Erythroblast (primary cell): Measurements from ENCODE around the gene CCDC30.

ENCODE experiments used
- GATA1 ChIP-seq: IDR thresholded peaks from 2 replicates; pipeline ENCODE4 v1.6.1; 2011; ENCODE audit warnings: low read depth, mild to moderate bottlenecking, control low read depth, low read length, moderate library complexity
- POLR2A ChIP-seq: IDR thresholded peaks from 2 replicates; pipeline ENCODE4 v1.6.1; 2011; ENCODE audit warnings: mild to moderate bottlenecking, low read length

DNA sequence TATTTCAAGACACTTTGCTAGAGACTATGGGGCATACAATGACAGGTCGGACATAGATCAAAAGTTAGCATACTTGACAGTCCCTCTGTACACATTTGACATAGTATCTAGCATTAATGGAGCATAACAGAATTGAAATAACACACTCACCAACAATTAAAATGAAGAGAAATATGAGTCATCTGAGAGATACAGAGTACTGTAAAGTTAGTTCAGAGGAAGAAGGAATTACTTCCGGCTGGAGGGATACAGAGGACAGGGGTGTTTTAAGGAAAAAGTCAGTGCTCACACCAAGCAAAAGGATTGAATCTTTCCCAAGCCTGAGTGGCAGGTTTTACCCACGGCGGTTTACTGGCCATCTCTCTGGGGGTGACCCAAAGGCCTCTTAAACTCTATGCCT is 9.7 kb upstream of the CCDC30 start:
- TF ChIP-seq POLR2A: no peak
- TF ChIP-seq GATA1: no peak
